Measurements from ENCODE around the gene PLA2G2F. TPM values are rescaled to one million over a fixed set of nuclear protein-coding genes. Genes with fewer than 3 reads are reported as not detected.

Gene PLA2G2F
- total and polyA plus RNA-seq, 2 of the 8 experiments (the other 6 are each of a cell fraction or from before 2014, with no cell fraction given) = not detected

- H3K36me3 ChIP-seq (ENCODE audit: control insufficient read depth in 2 of 4, insufficient read depth in 4 of 4, low read length in 3 of 4) = no peaks in the 10 kb centered on the region
- WGBS, 2 experiments (ENCODE audit: extremely low coverage in 1 of 2, insufficient coverage in 1 of 2, insufficient read length in 1 of 2, insufficient replicate concordance in 2 of 2, low coverage in 1 of 2, low lambda C conversion rate in 2 of 2, missing lambda C conversion rate in 1 of 2) = 61% methylated on average over 7 of the region's 7 CpGs; no CpG with 5 or more reads in 1 of the 2 experiments
- no peaks in the 10 kb centered on the region for H3K79me2 ChIP-seq (ENCODE audit: control insufficient read depth in 1 of 2, insufficient read depth in 2 of 2, low read length in 2 of 2)
- no peak overlapping the region for H4K91ac ChIP-seq (replicated peaks; ENCODE audit: insufficient read length, low read length)
- H3K4me3 ChIP-seq (ENCODE audit: extremely low read depth in 1 of 4, insufficient read depth in 2 of 4, low read depth in 3 of 4, low read length in 4 of 4) = no peak overlapping the region; a peak in 1 of 8 replicates
- no peaks in the 10 kb centered on the region for H4K20me1 ChIP-seq (replicated peaks in 1 of 2; ENCODE audit: control insufficient read depth in 1 of 2, insufficient read depth in 2 of 2, low read length in 2 of 2)
- H3K23me2 ChIP-seq (ENCODE audit: low read depth, low read length) = no peaks in the 10 kb centered on the region
- H3K79me1 ChIP-seq (ENCODE audit: low read depth, low read length) = no peaks in the 10 kb centered on the region
- no peak overlapping the region for H3K9ac ChIP-seq (replicated peaks in 1 of 4; ENCODE audit: extremely low read depth in 1 of 4, low read depth in 3 of 4, low read length in 3 of 4)
- H3K18ac ChIP-seq (ENCODE audit: extremely low read depth, low read length) = no peak overlapping the region
- H3K56ac ChIP-seq (replicated peaks; ENCODE audit: insufficient read length, low read depth, low read length) = no peak overlapping the region
- H4K5ac ChIP-seq (ENCODE audit: insufficient read length, low read depth, low read length) = no peak overlapping the region
- H2AK5ac ChIP-seq (ENCODE audit: low read depth, low read length) = no peak overlapping the region
- H2BK120ac ChIP-seq (replicated peaks; ENCODE audit: low read depth, low read length) = no peak overlapping the region
- H3K4me1 ChIP-seq (replicated peaks in 1 of 4; ENCODE audit: control insufficient read depth in 3 of 4, insufficient read depth in 4 of 4, low read length in 3 of 4) = peaks cover 0 to 11% (median 5%) of the 10 kb centered on the region in 4 experiments; a peak in 6 of 7 replicates
- CTCF ChIA-PET (ENCODE audit: partially characterized antibody) = interaction anchor here (0.6 to 13.5 kb wide), 39 partner anchors 10 to 341 kb away, joined by 3 to 127 read pairs (median 5); partner anchors contain the start of genes PLA2G2A and PLA2G2E
- peak overlapping the region; percentile 100; the same call in 1 of the 2 replicates for H2BK15ac ChIP-seq (ENCODE audit: low read length)
- no peak overlapping the region for H3K23ac ChIP-seq (ENCODE audit: insufficient read length)
- POLR2A ChIA-PET (ENCODE audit: partially characterized antibody) = interaction anchor here (0.9 to 1.4 kb wide), 4 partner anchors 39 to 235 kb away, joined by 3 to 4 read pairs (median 3); no protein-coding TSS in a partner anchor
- H4K8ac ChIP-seq (ENCODE audit: extremely low read depth, insufficient read depth, low read length) = no peak overlapping the region
- no peak overlapping the region for H2BK5ac ChIP-seq (ENCODE audit: low read depth, low read length)
- no peak overlapping the region for H3K27ac ChIP-seq (ENCODE audit: low read depth, low read length)
- H3K4me2 ChIP-seq (ENCODE audit: insufficient read depth in 1 of 2, low read depth in 2 of 2, low read length in 2 of 2) = peak overlapping the region in 1 of 2 experiments; percentile 44; a peak in 1 of 4 replicates
- no peaks in the 10 kb centered on the region for H3K9me3 ChIP-seq (ENCODE audit: insufficient read depth in 2 of 2, low read depth in 1 of 2, low read length in 1 of 2)
- H3K4ac ChIP-seq (replicated peaks; ENCODE audit: insufficient read length, low read depth, low read length) = no peak overlapping the region
- no peaks in the 10 kb centered on the region for H3K27me3 ChIP-seq (replicated peaks in 1 of 4; ENCODE audit: control insufficient read depth in 3 of 4, extremely low read depth in 1 of 4, insufficient read depth in 3 of 4, low read length in 3 of 4)
- no peak overlapping the region for H2AFZ ChIP-seq (ENCODE audit: low read length)
- no peak overlapping the region for H3K14ac ChIP-seq (ENCODE audit: insufficient read length)
- DNase-seq (ENCODE audit: low read depth in 1 of 2, low spot score in 2 of 2) = no peak
- no peak overlapping the region; the same call in 1 of the 2 replicates for H2BK20ac ChIP-seq (ENCODE audit: low read length)
- no peak for FAIRE-seq
- H2BK12ac ChIP-seq (ENCODE audit: low read depth, low read length) = no peak overlapping the region
- TF ChIP-seq SIN3A (conservative IDR thresholded peaks at IDR 0.05 in 1 of 2, IDR thresholded peaks at IDR 0.05 in 1 of 2; ENCODE audit: low read depth in 1 of 2, low read length in 2 of 2) (no peak), RXRA (IDR thresholded peaks at IDR 0.05; ENCODE audit: insufficient read depth, low read depth, low read length) (no peak), MAX (IDR thresholded peaks at IDR 0.05) (no peak), POLR2A (IDR thresholded peaks at IDR 0.05; ENCODE audit: control extremely low read depth in 1 of 2, low read depth in 2 of 2, low read length in 2 of 2) (no peak), USF2 (IDR thresholded peaks at IDR 0.05; ENCODE audit: low read length) (0 out of 2 replicates have a peak, but pooled peaks have one; percentile 14), ZNF274 (IDR thresholded peaks at IDR 0.05; ENCODE audit: borderline replicate concordance, extremely low read depth, low read length) (no peak)
Observed at GRCh38 chr1:20152599-20152930, 13.4 kb downstream of the PLA2G2F start.
